ENCODE results near the gene FAM174C.

The FAM174C gene

DNA sequence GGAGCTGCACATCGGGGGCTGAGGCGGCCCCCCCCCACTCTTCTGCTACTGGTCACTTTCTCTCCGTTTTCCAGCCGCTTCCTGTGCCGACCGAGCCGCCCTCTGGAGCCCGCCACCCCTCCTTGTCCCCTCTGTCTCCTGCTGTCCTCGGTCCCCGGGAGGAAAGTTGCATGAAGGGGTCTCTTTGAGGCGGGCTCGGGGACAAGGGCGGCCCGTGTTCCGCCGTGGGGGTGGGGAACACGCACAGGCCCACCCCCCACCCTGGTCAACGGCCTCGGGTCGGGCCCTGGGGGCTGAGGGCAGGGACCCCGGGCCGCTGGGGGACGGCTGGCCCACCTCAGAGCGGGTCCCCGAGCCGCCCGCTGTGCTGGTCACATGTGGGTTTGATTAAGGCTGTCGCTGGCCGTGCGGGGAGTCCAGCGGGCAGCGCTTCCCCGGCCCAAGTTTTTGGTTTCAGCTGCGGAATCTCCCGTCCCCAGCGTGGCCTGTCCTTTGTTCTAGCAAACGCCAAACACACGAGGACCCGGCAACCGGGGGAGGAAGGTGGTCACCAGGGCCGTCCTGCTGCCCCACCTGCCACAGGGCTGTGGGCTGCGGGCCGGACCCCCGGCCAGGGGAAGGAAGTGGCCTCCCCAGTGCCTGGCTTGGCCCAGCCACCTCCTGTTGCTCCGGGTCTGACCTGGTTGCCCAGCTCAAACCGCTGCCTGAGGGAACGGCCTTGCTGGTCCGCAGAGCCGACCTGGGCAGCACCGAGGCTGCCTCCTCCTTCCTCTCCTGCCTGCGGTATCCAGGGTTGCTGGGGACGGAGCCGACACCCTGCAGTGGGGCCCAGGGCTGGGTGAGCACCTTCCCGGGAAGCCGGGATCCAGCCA is 12.3 kb downstream of the FAM174C start:
- H3K9ac ChIP-seq (ENCODE audit: low read length), result no peak overlapping the region
- no peaks in the 10 kb centered on the region for H3K4me1 ChIP-seq (ENCODE audit: control insufficient read depth, insufficient read depth, low read length)
- H3K36me3 ChIP-seq (ENCODE audit: control insufficient read depth, insufficient read depth, low read length), result no peaks in the 10 kb centered on the region
- no peak overlapping the region for H3K27ac ChIP-seq (ENCODE audit: low read depth, low read length)
- no peak overlapping the region for H3K4me3 ChIP-seq (ENCODE audit: low read length)
- H3K27me3 ChIP-seq (ENCODE audit: control insufficient read depth, insufficient read depth, low read length), result peaks cover 34% of the 10 kb centered on the region

DNA sequence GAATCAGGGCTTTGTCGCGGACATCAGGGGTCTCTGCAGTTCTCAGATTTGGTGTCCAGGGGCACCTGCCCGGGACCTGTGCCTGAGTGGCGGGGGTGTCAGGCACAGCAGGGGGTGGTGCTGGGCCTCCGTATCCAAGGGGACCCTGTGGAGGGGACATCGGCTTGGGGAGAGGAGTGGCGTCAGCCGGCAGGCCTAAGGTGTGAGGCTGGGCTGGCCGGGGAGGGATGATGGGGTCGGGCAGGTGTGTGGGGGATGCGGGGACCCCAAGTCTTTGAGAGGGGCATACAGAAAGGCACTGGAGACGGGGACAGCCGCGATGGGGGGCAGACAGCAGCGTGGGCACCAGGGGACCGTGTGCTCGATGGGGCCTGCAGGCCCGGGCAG is 12.9 kb downstream of the FAM174C start:
- Histone ChIP-seq H3K36me3 (ENCODE audit: control insufficient read depth, insufficient read depth, low read length) (no peaks in the 10 kb centered on the region), H3K27me3 (ENCODE audit: control insufficient read depth, insufficient read depth, low read length) (peaks cover 33% of the 10 kb centered on the region), H3K9ac (ENCODE audit: low read length) (no peak overlapping the region), H3K27ac (ENCODE audit: low read depth, low read length) (no peak overlapping the region), H3K4me3 (ENCODE audit: low read length) (no peak overlapping the region), H3K4me1 (ENCODE audit: control insufficient read depth, insufficient read depth, low read length) (no peaks in the 10 kb centered on the region)

DNA sequence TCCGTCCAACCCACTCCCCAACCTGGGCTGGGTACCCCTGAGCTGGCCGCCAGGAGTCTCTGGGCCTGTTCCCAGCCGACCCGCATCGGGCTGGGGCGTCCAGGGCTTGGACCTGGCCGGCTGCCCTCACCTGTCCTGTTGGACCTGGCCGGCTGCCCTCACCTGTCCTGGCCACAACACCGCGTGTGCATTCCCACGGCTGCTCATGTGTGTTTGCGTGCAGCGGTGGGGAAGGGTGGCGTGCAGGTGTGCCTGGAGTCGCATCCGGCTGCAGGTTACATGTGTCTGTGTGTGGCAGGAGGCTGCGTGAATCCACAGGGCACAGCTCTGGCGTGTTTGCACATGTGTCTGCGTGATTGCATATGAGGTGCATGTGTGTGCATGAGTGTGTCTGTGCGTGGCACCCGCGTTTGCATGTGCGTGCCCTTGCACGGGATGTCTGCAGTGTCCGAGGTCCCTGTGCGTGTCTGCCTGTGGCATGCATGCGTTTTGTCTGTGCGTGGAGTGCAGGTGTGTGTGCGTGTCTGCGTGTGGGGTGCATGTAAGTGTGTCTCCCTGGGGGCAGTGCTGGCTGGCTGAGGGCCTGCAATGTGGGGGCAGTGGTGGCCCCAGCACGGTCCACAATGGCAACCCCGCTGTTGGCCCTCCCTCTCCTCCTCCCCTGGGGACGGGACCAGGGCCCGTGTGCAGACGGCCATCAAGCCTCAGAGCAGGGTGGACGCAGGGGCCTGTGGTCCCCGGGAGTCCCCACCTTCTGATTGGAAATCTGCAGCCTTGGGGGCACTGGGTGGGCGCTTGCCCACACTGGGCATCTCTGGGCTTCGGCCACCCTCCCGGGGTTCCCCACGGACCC is 13.7 kb downstream of the FAM174C start:
- no peaks in the 10 kb centered on the region for H3K36me3 ChIP-seq (ENCODE audit: control insufficient read depth, insufficient read depth, low read length)
- no peaks in the 10 kb centered on the region for H3K4me1 ChIP-seq (ENCODE audit: control insufficient read depth, insufficient read depth, low read length)
- H3K27me3 ChIP-seq (ENCODE audit: control insufficient read depth, insufficient read depth, low read length), result peaks cover 30% of the 10 kb centered on the region
- no peak overlapping the region for H3K27ac ChIP-seq (ENCODE audit: low read depth, low read length)
- no peak overlapping the region for H3K9ac ChIP-seq (ENCODE audit: low read length)
- no peak overlapping the region for H3K4me3 ChIP-seq (ENCODE audit: low read length)

DNA sequence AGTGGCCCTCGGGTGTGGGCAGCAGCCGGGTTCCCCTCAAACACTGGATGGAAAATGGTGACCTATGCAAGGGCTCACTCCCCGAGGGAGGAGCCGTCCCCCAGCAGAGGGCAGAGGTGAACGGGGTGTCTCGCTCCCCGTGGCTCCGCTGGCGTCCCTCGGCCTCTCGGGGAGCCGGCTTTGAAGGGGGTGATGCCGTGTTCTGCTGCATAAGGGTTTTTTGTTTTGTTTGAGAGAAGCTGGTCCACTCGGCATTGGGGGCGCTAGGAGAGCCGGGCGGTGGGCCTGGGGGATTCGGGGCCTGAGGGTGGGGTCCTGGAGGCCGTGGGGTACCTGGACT is 14.3 kb downstream of the FAM174C start:
- Histone ChIP-seq H3K27ac (ENCODE audit: low read depth, low read length) (no peak overlapping the region), H3K27me3 (ENCODE audit: control insufficient read depth, insufficient read depth, low read length) (peaks cover 26% of the 10 kb centered on the region), H3K4me1 (ENCODE audit: control insufficient read depth, insufficient read depth, low read length) (no peaks in the 10 kb centered on the region), H3K36me3 (ENCODE audit: control insufficient read depth, insufficient read depth, low read length) (no peaks in the 10 kb centered on the region), H3K9ac (ENCODE audit: low read length) (no peak overlapping the region), H3K4me3 (ENCODE audit: low read length) (no peak overlapping the region)

DNA sequence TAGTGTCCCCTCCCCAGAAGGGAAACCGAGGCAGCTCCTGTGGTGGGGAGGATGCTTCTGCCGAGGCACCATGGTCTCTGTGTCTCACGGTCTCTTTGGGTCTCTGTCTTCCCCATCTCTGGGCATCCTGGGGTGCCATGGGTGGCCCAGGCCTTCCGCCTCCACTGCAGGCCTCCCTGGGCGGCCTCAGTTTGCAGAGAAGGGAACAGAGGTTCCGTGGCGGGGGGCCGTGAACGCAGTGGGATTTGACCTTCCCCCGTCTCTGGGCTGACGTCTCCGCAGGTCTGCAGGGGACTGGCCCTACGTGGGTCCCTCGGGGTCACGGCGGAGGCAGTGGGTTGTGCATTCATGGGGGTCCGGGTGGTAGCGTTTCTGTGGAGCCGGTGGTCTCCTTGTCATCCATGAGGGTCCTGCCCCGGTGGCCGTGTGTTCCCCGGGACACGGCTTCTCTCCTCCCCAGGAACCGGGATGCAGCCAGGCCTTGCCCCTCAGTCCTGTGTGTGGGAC is 14.9 kb downstream of the FAM174C start:
- Histone ChIP-seq H3K36me3 (ENCODE audit: control insufficient read depth, insufficient read depth, low read length) (no peaks in the 10 kb centered on the region), H3K4me1 (ENCODE audit: control insufficient read depth, insufficient read depth, low read length) (no peaks in the 10 kb centered on the region), H3K4me3 (ENCODE audit: low read length) (no peak overlapping the region), H3K27ac (ENCODE audit: low read depth, low read length) (no peak overlapping the region), H3K9ac (ENCODE audit: low read length) (no peak overlapping the region), H3K27me3 (ENCODE audit: control insufficient read depth, insufficient read depth, low read length) (peaks cover 20% of the 10 kb centered on the region)

DNA sequence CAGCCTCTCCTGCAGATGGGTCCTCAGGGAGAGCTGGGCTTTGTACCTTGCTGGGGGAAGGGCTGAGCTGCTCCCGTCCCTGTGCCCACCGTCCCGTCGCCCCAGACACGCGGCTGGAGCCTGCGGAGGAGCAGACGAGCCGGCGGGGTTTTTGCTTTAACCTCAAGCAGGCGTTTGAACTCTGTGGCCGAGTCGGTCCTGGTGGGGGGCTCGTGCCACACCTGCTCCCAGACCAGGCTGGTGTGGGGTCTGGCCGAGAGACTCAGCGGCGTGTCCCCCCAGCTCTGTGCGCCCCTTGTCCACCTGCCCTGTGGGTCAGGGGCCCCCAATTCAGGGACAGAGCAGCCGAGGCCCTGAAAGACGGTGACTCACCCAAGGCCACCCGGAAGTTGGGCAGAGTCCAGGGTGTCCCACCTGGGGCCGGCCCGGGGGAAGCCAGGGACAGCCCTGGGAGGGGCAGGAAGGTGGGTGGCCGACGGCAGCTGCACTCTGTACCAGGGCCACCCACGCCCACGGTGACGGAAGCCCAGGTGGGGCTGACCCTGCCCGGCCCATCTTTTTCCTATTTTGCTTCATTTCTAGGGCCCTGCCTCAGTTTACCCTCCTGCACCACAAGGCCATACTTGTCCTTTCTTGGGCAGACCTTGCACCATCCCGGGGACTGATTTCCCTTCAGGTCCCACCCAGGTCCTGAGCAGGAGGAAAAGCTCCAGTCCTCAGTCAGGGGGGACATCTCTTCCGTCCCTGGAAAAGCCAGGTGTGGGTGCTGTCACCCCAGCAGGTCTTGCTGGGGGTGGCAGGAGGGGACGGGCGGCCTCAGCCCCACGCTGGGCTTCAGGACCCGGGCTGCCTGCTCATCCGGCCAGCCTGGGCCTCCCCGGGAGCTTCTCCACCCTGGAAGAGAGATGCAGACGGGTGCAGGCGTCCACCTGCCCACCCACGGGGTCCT is 15.6 kb downstream of the FAM174C start:
- Histone ChIP-seq H3K4me1 (ENCODE audit: control insufficient read depth, insufficient read depth, low read length) (no peaks in the 10 kb centered on the region), H3K4me3 (ENCODE audit: low read length) (peak overlapping the region; percentile 27), H3K9ac (ENCODE audit: low read length) (no peak overlapping the region), H3K27me3 (ENCODE audit: control insufficient read depth, insufficient read depth, low read length) (peaks cover 20% of the 10 kb centered on the region), H3K27ac (ENCODE audit: low read depth, low read length) (no peak overlapping the region), H3K36me3 (ENCODE audit: control insufficient read depth, insufficient read depth, low read length) (no peaks in the 10 kb centered on the region)

DNA sequence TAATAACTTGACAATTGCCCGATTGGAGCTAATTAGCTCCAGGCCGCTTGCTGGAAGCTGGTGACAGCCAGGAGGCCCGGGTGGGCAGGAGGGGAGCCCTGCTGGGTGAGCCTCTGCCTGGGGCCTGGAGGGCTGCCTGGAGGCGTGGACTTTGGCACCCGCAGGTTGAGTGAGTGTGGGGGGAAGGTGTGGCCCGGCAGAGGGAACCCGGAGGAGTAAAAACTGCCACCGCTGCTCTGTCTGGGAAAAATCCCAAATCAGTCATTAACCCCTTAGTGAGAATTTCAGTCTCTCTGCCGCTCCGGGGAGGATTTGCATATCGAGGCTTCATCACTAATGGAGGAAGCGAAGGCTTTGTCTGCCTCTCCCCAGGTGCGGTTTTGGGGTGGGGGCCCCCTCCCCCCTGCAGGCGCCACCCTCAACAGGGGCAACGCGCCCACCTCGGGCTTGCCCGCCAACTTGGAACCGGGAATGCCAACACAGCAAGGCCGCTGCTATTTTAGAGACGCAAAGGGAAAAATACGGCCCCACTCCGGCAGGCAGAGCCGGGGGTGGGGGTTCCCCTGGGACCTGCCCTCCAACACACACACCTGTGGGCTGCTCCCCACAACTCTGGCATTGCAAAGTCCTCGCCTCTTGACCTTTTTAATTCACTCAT is 16.6 kb downstream of the FAM174C start:
- H3K9ac ChIP-seq (ENCODE audit: low read length), result no peak overlapping the region
- H3K27ac ChIP-seq (ENCODE audit: low read depth, low read length), result no peak overlapping the region
- H3K27me3 ChIP-seq (ENCODE audit: control insufficient read depth, insufficient read depth, low read length), result peaks cover 15% of the 10 kb centered on the region
- no peak overlapping the region for H3K4me3 ChIP-seq (ENCODE audit: low read length)
- no peaks in the 10 kb centered on the region for H3K4me1 ChIP-seq (ENCODE audit: control insufficient read depth, insufficient read depth, low read length)
- no peaks in the 10 kb centered on the region for H3K36me3 ChIP-seq (ENCODE audit: control insufficient read depth, insufficient read depth, low read length)

DNA sequence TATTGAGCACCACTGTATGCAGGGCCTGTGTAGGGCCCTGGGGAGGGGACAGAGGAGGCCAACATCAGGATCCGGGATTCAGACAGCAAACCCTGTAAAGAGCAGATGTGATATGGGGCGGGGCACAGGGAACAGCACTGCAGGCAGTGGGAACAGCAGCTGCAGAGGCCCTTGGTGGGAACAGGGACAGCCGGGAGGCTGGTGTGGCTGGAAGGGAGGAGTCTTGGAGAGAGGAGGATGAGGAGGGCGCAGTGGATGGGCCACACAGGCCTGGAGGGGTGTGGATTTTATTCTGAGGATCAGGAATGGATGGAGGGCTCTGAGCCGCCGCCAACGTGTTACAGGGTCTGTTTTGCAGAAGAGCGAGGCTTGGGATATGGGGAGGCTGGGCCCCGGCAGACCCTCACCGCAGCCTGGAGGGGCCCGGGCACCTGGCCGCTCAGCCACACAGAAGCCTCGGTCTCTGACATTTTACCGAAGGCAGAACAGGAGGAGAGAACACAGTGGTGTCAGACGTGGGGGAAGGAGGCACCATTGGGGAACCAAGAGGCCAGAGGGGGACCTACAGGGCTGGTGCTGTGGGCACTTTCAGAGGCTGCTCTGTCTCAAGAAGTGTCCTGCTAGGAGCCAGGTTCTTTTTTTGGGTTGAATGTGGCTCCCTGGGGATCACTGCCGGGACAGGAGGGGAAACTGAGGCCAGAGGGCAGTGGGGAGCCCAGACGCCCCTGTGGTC is 17.3 kb downstream of the FAM174C start:
- Histone ChIP-seq H3K9ac (ENCODE audit: low read length) (no peak overlapping the region), H3K27ac (ENCODE audit: low read depth, low read length) (no peak overlapping the region), H3K4me1 (ENCODE audit: control insufficient read depth, insufficient read depth, low read length) (no peaks in the 10 kb centered on the region), H3K27me3 (ENCODE audit: control insufficient read depth, insufficient read depth, low read length) (peaks cover 14% of the 10 kb centered on the region), H3K4me3 (ENCODE audit: low read length) (no peak overlapping the region), H3K36me3 (ENCODE audit: control insufficient read depth, insufficient read depth, low read length) (no peaks in the 10 kb centered on the region)

DNA sequence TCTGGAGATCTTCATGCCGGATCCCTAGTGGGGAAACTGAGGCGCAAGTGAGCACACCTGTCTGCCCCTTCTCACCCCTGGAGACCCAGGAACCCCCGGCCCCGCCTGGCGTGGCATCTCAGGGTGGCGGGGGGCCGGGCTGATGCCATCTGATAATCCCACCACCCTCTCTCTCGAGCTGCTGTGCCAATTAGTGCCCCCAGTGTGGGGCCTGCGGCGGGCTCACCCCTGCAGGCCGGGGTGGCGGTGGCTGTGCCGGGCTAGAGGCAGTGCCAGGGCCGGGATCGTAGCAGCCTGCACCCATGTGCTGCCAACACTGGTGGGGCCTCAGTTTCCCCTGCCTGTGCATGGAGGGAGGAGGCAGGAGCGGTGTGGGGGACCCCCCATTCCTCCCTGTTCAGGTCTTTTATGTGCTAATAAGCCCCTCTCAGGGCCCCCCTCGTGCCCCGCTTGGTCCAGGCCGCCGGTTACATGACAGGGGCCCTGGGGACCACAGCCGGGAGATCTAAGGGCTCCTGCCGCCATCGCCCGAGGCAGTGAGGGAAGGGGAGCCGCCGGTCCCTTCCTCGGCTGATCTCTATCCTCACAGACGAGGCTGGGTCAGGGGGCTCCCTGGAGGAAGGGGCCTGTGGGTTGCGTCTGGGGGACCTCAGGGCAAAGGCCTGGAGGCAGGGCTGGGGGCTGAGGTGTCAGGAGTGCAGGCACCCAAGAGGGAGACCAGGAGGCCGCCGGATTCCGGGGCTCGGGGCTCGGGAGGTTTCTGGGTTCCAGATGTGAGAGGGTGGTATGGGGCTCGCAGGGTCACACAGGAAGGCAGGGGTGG is 18.7 kb downstream of the FAM174C start:
- no peak overlapping the region for H3K27ac ChIP-seq (ENCODE audit: low read depth, low read length)
- H3K27me3 ChIP-seq (ENCODE audit: control insufficient read depth, insufficient read depth, low read length), result peaks cover 5% of the 10 kb centered on the region
- H3K4me3 ChIP-seq (ENCODE audit: low read length), result no peak overlapping the region
- no peaks in the 10 kb centered on the region for H3K36me3 ChIP-seq (ENCODE audit: control insufficient read depth, insufficient read depth, low read length)
- no peaks in the 10 kb centered on the region for H3K4me1 ChIP-seq (ENCODE audit: control insufficient read depth, insufficient read depth, low read length)
- no peak overlapping the region for H3K9ac ChIP-seq (ENCODE audit: low read length)

DNA sequence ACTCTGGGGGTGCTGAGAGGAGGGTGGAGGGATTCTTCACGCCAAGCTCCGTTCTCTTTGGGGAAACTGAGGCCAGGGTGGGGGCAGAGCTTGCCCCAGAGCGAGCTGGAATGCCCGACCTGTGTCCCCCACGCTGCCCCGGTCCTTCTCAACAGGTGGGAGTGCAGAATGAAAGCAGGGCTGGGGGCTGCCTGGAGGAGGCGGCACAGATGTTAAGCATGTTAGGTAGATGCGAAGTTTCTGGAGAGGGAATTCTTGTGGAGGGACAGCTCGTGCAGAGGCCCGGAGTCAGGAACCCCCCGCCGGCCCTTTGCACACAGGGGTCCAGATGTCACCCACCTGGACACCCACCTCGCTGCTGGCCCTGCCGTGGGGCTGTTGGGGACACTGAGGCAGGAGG is 19.4 kb downstream of the FAM174C start:
- no peak overlapping the region for H3K4me3 ChIP-seq (ENCODE audit: low read length)
- H3K27me3 ChIP-seq (ENCODE audit: control insufficient read depth, insufficient read depth, low read length), result peaks cover 5% of the 10 kb centered on the region
- H3K4me1 ChIP-seq (ENCODE audit: control insufficient read depth, insufficient read depth, low read length), result no peaks in the 10 kb centered on the region
- no peak overlapping the region for H3K9ac ChIP-seq (ENCODE audit: low read length)
- no peak overlapping the region for H3K27ac ChIP-seq (ENCODE audit: low read depth, low read length)
- H3K36me3 ChIP-seq (ENCODE audit: control insufficient read depth, insufficient read depth, low read length), result no peaks in the 10 kb centered on the region

All from rectal smooth muscle tissue (tissue), 1 donor.